ENCODE results near the gene G0S2. TPM values are rescaled to one million over a fixed set of nuclear protein-coding genes. Genes with fewer than 3 reads are reported as not detected.

The G0S2 gene
- total and polyA plus RNA-seq, 9 of the 15 experiments (the other 6 are each of a cell fraction or from before 2014, with no cell fraction given): 0.18 to 65.6 (median 11.4) TPM

DNA sequence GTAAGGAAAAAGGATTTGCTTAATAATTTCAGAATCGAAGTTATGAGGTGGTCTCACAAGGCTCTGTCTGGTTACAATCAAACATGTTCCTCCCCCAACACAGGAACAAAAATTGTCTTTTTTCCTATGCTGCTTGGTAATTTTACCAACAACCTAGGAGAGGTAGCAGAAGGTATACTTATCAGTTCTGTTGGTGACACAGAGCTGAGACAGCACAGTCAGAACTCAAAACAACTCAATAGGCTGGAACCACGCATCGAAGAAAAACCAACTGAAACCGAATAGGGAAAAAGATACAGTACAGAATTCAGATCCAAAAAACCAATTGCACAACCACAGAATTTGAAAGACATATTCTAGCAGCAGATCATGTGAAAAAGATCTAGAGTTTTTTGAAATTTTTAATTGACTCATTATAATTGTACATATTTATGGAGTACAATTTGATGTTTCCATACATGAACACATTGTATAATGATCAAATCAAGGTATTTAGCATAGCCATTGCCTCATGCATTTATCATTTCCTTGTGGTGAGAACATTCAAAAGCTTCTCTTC, 3.8 kb downstream of the G0S2 start:
- Histone ChIP-seq H4K20me1 (replicated peaks; ENCODE audit: control insufficient read depth, insufficient read depth, low read length) (no peaks in the 10 kb centered on the region), H3K36me3 (ENCODE audit: control insufficient read depth, insufficient read depth, low read length) (no peaks in the 10 kb centered on the region), H3K9me1 (ENCODE audit: control insufficient read depth, insufficient read depth, low read length) (no peaks in the 10 kb centered on the region), H2AFZ (ENCODE audit: low read depth, low read length) (no peak overlapping the region), H3K4me3 (no peak overlapping the region), H3K9ac (ENCODE audit: insufficient read depth in 1 of 2, low read depth in 2 of 2, low read length in 2 of 2) (no peak overlapping the region), H3K9me3 (replicated peaks; ENCODE audit: control insufficient read depth, insufficient read depth, low read depth, low read length) (no peaks in the 10 kb centered on the region), H3K4me1 (replicated peaks in 1 of 2; ENCODE audit: control insufficient read depth in 2 of 2, insufficient read depth in 2 of 2, low read length in 2 of 2) (peaks cover 8 to 12% of the 10 kb centered on the region in 2 experiments), H3K79me2 (ENCODE audit: control insufficient read depth, insufficient read depth, low read length) (no peaks in the 10 kb centered on the region; the same call in 2 of the 3 replicates), H3K27me3 (ENCODE audit: control insufficient read depth in 2 of 2, insufficient read depth in 2 of 2, low read length in 2 of 2) (peaks cover 0 to 15% of the 10 kb centered on the region in 2 experiments; a peak in 2 of 5 replicates), H3K27ac (ENCODE audit: extremely low read depth, low read depth, low read length) (no peak overlapping the region), H3K4me2 (ENCODE audit: insufficient read depth, low read length) (no peak overlapping the region)
- no TSS peak for BruUV-seq (replicated peaks)
- ATAC-seq (no peak), FAIRE-seq (no peak), DNase-seq (ENCODE audit: extremely low read depth in 1 of 4, low spot score in 3 of 4) (no peak)
- CTCF ChIA-PET (ENCODE audit: low intra/inter-chr PET ratio): no interaction called here
- intact Hi-C loops (cut with micrococcal nuclease): no loop called here
- in situ Hi-C loops (cut with MboI): no loop called here
- POLR2A ChIA-PET: no interaction called here
- TF ChIP-seq FOXM1 (IDR thresholded peaks at IDR 0.05; ENCODE audit: low read depth): no peak
- TF ChIP-seq FOXM1 (CRISPR knock-in tag; IDR thresholded peaks at IDR 0.05; ENCODE audit: low read depth): no peak
- TF ChIP-seq CEBPB (tag; IDR thresholded peaks at IDR 0.05): peak; percentile 55; the same call in 1 of the 2 replicates
- TF ChIP-seq, protein P1, sequence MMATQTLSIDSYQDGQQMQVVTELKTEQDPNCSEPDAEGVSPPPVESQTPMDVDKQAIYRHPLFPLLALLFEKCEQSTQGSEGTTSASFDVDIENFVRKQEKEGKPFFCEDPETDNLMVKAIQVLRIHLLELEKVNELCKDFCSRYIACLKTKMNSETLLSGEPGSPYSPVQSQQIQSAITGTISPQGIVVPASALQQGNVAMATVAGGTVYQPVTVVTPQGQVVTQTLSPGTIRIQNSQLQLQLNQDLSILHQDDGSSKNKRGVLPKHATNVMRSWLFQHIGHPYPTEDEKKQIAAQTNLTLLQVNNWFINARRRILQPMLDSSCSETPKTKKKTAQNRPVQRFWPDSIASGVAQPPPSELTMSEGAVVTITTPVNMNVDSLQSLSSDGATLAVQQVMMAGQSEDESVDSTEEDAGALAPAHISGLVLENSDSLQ (IDR thresholded peaks at IDR 0.05): no peak
- TF ChIP-seq CBX1 (IDR thresholded peaks at IDR 0.05; ENCODE audit: low read depth): no peak
- TF ChIP-seq CEBPG (CRISPR knock-in tag; IDR thresholded peaks at IDR 0.05): no peak
- peak; percentile 38 to 51; a peak in 1 of 4 replicates for TF ChIP-seq CEBPG (tag; conservative IDR thresholded peaks at IDR 0.05 in 1 of 2, IDR thresholded peaks at IDR 0.05 in 1 of 2)
- TF ChIP-seq, protein P2, sequence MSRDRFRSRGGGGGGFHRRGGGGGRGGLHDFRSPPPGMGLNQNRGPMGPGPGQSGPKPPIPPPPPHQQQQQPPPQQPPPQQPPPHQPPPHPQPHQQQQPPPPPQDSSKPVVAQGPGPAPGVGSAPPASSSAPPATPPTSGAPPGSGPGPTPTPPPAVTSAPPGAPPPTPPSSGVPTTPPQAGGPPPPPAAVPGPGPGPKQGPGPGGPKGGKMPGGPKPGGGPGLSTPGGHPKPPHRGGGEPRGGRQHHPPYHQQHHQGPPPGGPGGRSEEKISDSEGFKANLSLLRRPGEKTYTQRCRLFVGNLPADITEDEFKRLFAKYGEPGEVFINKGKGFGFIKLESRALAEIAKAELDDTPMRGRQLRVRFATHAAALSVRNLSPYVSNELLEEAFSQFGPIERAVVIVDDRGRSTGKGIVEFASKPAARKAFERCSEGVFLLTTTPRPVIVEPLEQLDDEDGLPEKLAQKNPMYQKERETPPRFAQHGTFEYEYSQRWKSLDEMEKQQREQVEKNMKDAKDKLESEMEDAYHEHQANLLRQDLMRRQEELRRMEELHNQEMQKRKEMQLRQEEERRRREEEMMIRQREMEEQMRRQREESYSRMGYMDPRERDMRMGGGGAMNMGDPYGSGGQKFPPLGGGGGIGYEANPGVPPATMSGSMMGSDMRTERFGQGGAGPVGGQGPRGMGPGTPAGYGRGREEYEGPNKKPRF (IDR thresholded peaks at IDR 0.05; ENCODE audit: low read depth, low read length): no peak
- no peak for TF ChIP-seq RBBP5 (IDR thresholded peaks at IDR 0.05; ENCODE audit: borderline replicate concordance, insufficient read depth, low read length, poor library complexity, severe bottlenecking)
- TF ChIP-seq ZNF778 (CRISPR knock-in tag; IDR thresholded peaks at IDR 0.05): no peak
- no peak for TF ChIP-seq CBX5 (IDR thresholded peaks at IDR 0.05; ENCODE audit: borderline replicate concordance, low read depth)
- TF ChIP-seq FOSL1 (tag; conservative IDR thresholded peaks at IDR 0.05): peak; percentile 60; the same call in 1 of the 2 replicates
- WGBS (ENCODE audit: insufficient coverage, low coverage, missing lambda C conversion rate): 7% methylated on average over 4 of the region's 4 CpGs

Measured in K562 (cell line).